Measurements from ENCODE around the gene SSNA1. TPM values are rescaled to one million over a fixed set of nuclear protein-coding genes. Genes with fewer than 3 reads are reported as not detected.

SSNA1 gene
- total RNA-seq, 4 donors from 2014 or later = 67.1 to 124 (median 96.7) TPM

GRCh38 chr9:137163365-137163715 is 25.1 kb upstream of the SSNA1 start:
- Histone ChIP-seq H3K4me3 (peak overlapping the region in 3 of 4 donors; percentile 22 to 60 (median 39)), H3K27ac (no peak overlapping the region)

GRCh38 chr9:137163805-137164204 is 24.7 kb upstream of the SSNA1 start:
- WGBS, 2 donors = 60% methylated on average over 1 of the region's 22 CpGs; no CpG with 5 or more reads in 1 of the 2 donors
- intact Hi-C loops (cut with DNase I) = no loop called here
- H3K4me3 ChIP-seq = no peak overlapping the region
- H3K36me3 ChIP-seq = no peaks in the 10 kb centered on the region
- no peaks in the 10 kb centered on the region for H3K9me3 ChIP-seq
- H3K27ac ChIP-seq = no peak overlapping the region
- no peak for TF ChIP-seq CTCF (IDR thresholded peaks at IDR 0.05)
- TF ChIP-seq POLR2A (IDR thresholded peaks at IDR 0.05) = no peak
- H3K4me1 ChIP-seq = peaks cover 29 to 51% (median 31%) of the 10 kb centered on the region in 3 donors
- DNase-seq = no peak
- H3K27me3 ChIP-seq = peaks cover 44 to 100% (median 73%) of the 10 kb centered on the region in 4 donors

More at GRCh38 chr9:137163365-137163715, 25.1 kb upstream of the SSNA1 start:
- H3K9me3 ChIP-seq = no peaks in the 10 kb centered on the region
- no peaks in the 10 kb centered on the region for H3K36me3 ChIP-seq
- peaks cover 41 to 100% (median 75%) of the 10 kb centered on the region in 4 donors for H3K27me3 ChIP-seq
- H3K4me1 ChIP-seq = peaks cover 24 to 46% (median 28%) of the 10 kb centered on the region in 3 donors
- no peak for DNase-seq
- WGBS, 2 donors = 50% methylated on average over 4 of the region's 26 CpGs; no CpG with 5 or more reads in 1 of the 2 donors
- no peak for TF ChIP-seq POLR2A (IDR thresholded peaks at IDR 0.05)
- TF ChIP-seq CTCF (IDR thresholded peaks at IDR 0.05) = no peak
- intact Hi-C loops (cut with DNase I) = no loop called here

- intact Hi-C loops (cut with DNase I) = no loop called here
- H3K4me1 ChIP-seq = peaks cover 31 to 59% (median 36%) of the 10 kb centered on the region in 3 donors
- peaks cover 44 to 100% (median 69%) of the 10 kb centered on the region in 4 donors for H3K27me3 ChIP-seq
- no peaks in the 10 kb centered on the region for H3K36me3 ChIP-seq
- H3K4me3 ChIP-seq = no peak overlapping the region
- H3K27ac ChIP-seq = no peak overlapping the region
- no peaks in the 10 kb centered on the region for H3K9me3 ChIP-seq
- no peak for DNase-seq
- TF ChIP-seq POLR2A (IDR thresholded peaks at IDR 0.05) (no peak), CTCF (IDR thresholded peaks at IDR 0.05) (no peak)
- 69 to 72% methylated on average over 5 to 22 of the region's 34 CpGs for WGBS, 2 donors
Measured at GRCh38 chr9:137164370-137165249, 23.9 kb upstream of the SSNA1 start.

- intact Hi-C loops (cut with DNase I) = no loop called here
- no peak overlapping the region for H3K27ac ChIP-seq
- H3K9me3 ChIP-seq = no peaks in the 10 kb centered on the region
- H3K36me3 ChIP-seq = no peaks in the 10 kb centered on the region
- H3K4me1 ChIP-seq = peaks cover 31 to 66% (median 42%) of the 10 kb centered on the region in 3 donors
- DNase-seq = no peak
- 78 to 83% methylated on average over 23 to 25 of the region's 32 CpGs for WGBS, 2 donors
- TF ChIP-seq CTCF (IDR thresholded peaks at IDR 0.05) (no peak), POLR2A (IDR thresholded peaks at IDR 0.05) (no peak)
- H3K4me3 ChIP-seq = no peak overlapping the region
- peaks cover 48 to 100% (median 74%) of the 10 kb centered on the region in 4 donors for H3K27me3 ChIP-seq
Measured at GRCh38 chr9:137165250-137165836, 23.1 kb upstream of the SSNA1 start.

Measured in esophagus squamous epithelium (tissue), 5 donors.